CD4-positive, alpha-beta T cell (primary cell): Measurements from ENCODE around the gene NME7. TPM values are rescaled to one million over a fixed set of nuclear protein-coding genes. Genes with fewer than 3 reads are reported as not detected.
"Not testable (repeated sequence)": the region's sequence is repeated elsewhere in the genome, so short reads cannot be mapped to it uniquely, and the experiment has no call there.

Source experiments
- ATAC-seq: fragments of 200-7000 bp; cut with Tn5 transposase; one replicate; pipeline ENCODE4 v1.10.0; 2022; ENCODE audit warnings: mild to moderate bottlenecking; ENCODE audit not compliant: poor library complexity
- CTCF ChIA-PET: fragments of 350-600 bp; sonication (Branson Sonifier 250); formaldehyde crosslinking; loops from one replicate; lab custom pipeline; 2021; ENCODE audit warnings: antibody characterized with exemption, inconsistent platforms; lab: Charles Lee
- POLR2A ChIA-PET: fragments of 350-600 bp; sonication (Branson Sonifier 250); formaldehyde crosslinking; loops from one replicate; lab custom pipeline; 2021; ENCODE audit warnings: antibody characterized with exemption, inconsistent platforms; lab: Charles Lee
- DNase-seq, 14 experiments: peaks; one replicate each; pipeline ENCODE4 v3.0.0-alpha.2; 2013 to 2020; ENCODE audit warnings: mixed read lengths in 2 of 14
- H3K27ac ChIP-seq, 2 donors: one replicate each; pipeline versions ENCODE4 v1.5.1 to v1.7.0; 2013; ENCODE audit warnings: low read length in 2 of 2, low read depth in 1 of 2, mild to moderate bottlenecking in 1 of 2
- H3K27me3 ChIP-seq, 2 experiments: 1 replicate in 1 of 2; 2 replicates in 1 of 2; pipeline versions ENCODE4 v1.6.1 to v1.7.0; 2013; ENCODE audit warnings: low read length in 2 of 2, control low read depth in 1 of 2, mild to moderate bottlenecking in 1 of 2, moderate library complexity in 1 of 2; ENCODE audit not compliant: insufficient read depth in 2 of 2, control insufficient read depth in 1 of 2
- H3K36me3 ChIP-seq: one replicate; pipeline ENCODE4 v1.6.1; 2013; ENCODE audit warnings: low read length, control low read depth; ENCODE audit not compliant: insufficient read depth
- H3K4me1 ChIP-seq: one replicate; pipeline ENCODE4 v1.6.1; 2013; ENCODE audit warnings: low read length, control low read depth; ENCODE audit not compliant: insufficient read depth
- H3K4me3 ChIP-seq: one replicate; pipeline ENCODE4 v1.5.1; 2013; ENCODE audit warnings: mild to moderate bottlenecking, low read length, moderate library complexity
- H3K9me3 ChIP-seq, 2 experiments: 1 replicate in 1 of 2; 2 replicates in 1 of 2; pipeline versions ENCODE4 v1.6.1 to v1.7.0; 2013; ENCODE audit warnings: low read length in 2 of 2, mild to moderate bottlenecking in 2 of 2, control low read depth in 1 of 2, moderate library complexity in 1 of 2; ENCODE audit not compliant: control insufficient read depth in 1 of 2, insufficient read depth in 1 of 2
- H3K27ac Mint-ChIP-seq: one replicate; pipeline ENCODE4 v1.8.0; 2020; ENCODE audit warnings: mixed read lengths
- H3K27me3 Mint-ChIP-seq: one replicate; pipeline ENCODE4 v1.8.0; 2021; ENCODE audit warnings: mixed read lengths
- H3K36me3 Mint-ChIP-seq: one replicate; pipeline ENCODE4 v1.8.0; 2021; ENCODE audit warnings: low read depth, mixed read lengths
- H3K4me1 Mint-ChIP-seq: one replicate; pipeline ENCODE4 v1.8.0; 2021; ENCODE audit warnings: low read depth, mixed read lengths
- H3K4me3 Mint-ChIP-seq: one replicate; pipeline ENCODE4 v1.8.0; 2020; ENCODE audit warnings: mild to moderate bottlenecking, mixed read lengths
- H3K9me3 Mint-ChIP-seq: one replicate; pipeline ENCODE4 v1.8.0; 2020; ENCODE audit warnings: mixed read lengths
- intact Hi-C, 2 experiments: fragments of 100-400 bp; cut with DNase I in 1 of 2; cut with micrococcal nuclease in 1 of 2; formaldehyde crosslinking; loops; one replicate each; pipeline versions ENCODE4 v1.15.1 to v1.9.0; 2023 to 2025; cut with DNase I, micrococcal nuclease
- total RNA-seq, 174 experiments: library from RNA in 2 of 174; stranded (reverse) in 2 of 174; gene quantifications; one replicate each; pipeline ENCODE4 v1.2.3 and lab custom pipeline; 2021 to 2026
- TF ChIP-seq, protein P1 (sequence below): fragments of 200-600 bp; IDR thresholded peaks from one replicate; pipeline ENCODE4 v1.8.0; 2022; ENCODE audit warnings: antibody characterized with exemption, mild to moderate bottlenecking

Gene NME7
- total RNA-seq, 2 experiments from 2014 or later, result 7.2 to 8.3 TPM

GRCh38 chr1:169128562-169128961, 239.0 kb downstream of the NME7 start:
- Mint-ChIP-seq H3K36me3 (no peaks in the 10 kb centered on the region), H3K4me3 (no peak overlapping the region), H3K4me1 (no peaks in the 10 kb centered on the region), H3K9me3 (no peaks in the 10 kb centered on the region), H3K27ac (no peak overlapping the region), H3K27me3 (no peaks in the 10 kb centered on the region)
- Histone ChIP-seq H3K27me3 (no peaks in the 10 kb centered on the region), H3K36me3 (no peaks in the 10 kb centered on the region), H3K4me3 (no peak overlapping the region), H3K27ac (no peak overlapping the region), H3K4me1 (no peaks in the 10 kb centered on the region), H3K9me3 (no peaks in the 10 kb centered on the region)
- intact Hi-C loops, result no loop called here
- ATAC-seq (no peak), DNase-seq (no peak)
- POLR2A ChIA-PET, result no interaction called here
- TF ChIP-seq, protein P1, sequence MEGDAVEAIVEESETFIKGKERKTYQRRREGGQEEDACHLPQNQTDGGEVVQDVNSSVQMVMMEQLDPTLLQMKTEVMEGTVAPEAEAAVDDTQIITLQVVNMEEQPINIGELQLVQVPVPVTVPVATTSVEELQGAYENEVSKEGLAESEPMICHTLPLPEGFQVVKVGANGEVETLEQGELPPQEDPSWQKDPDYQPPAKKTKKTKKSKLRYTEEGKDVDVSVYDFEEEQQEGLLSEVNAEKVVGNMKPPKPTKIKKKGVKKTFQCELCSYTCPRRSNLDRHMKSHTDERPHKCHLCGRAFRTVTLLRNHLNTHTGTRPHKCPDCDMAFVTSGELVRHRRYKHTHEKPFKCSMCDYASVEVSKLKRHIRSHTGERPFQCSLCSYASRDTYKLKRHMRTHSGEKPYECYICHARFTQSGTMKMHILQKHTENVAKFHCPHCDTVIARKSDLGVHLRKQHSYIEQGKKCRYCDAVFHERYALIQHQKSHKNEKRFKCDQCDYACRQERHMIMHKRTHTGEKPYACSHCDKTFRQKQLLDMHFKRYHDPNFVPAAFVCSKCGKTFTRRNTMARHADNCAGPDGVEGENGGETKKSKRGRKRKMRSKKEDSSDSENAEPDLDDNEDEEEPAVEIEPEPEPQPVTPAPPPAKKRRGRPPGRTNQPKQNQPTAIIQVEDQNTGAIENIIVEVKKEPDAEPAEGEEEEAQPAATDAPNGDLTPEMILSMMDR, result no peak
- CTCF ChIA-PET, result no interaction called here

GRCh38 chr1:169127305-169127704, 240.3 kb downstream of the NME7 start:
- Histone ChIP-seq H3K36me3 (no peaks in the 10 kb centered on the region), H3K27me3 (no peaks in the 10 kb centered on the region), H3K4me1 (no peaks in the 10 kb centered on the region), H3K9me3 (no peaks in the 10 kb centered on the region), H3K27ac (no peak overlapping the region), H3K4me3 (no peak overlapping the region)
- Mint-ChIP-seq H3K27me3 (no peaks in the 10 kb centered on the region), H3K36me3 (no peaks in the 10 kb centered on the region), H3K4me3 (no peak overlapping the region), H3K4me1 (no peaks in the 10 kb centered on the region), H3K9me3 (no peaks in the 10 kb centered on the region), H3K27ac (no peak overlapping the region)
- DNase-seq (no peak), ATAC-seq (no peak)
- ChIA-PET CTCF (no interaction called here), POLR2A (no interaction called here)
- TF ChIP-seq, protein P1, result no peak
- intact Hi-C loops, result no loop called here

GRCh38 chr1:169126335-169126734, 241.3 kb downstream of the NME7 start:
- H3K9me3 Mint-ChIP-seq, result no peaks in the 10 kb centered on the region
- H3K36me3 Mint-ChIP-seq, result no peaks in the 10 kb centered on the region
- no peaks in the 10 kb centered on the region for H3K4me1 Mint-ChIP-seq
- ATAC-seq, result no peak
- Histone ChIP-seq H3K27ac (no peak overlapping the region), H3K4me3 (no peak overlapping the region), H3K9me3 (no peaks in the 10 kb centered on the region), H3K4me1 (no peaks in the 10 kb centered on the region), H3K27me3 (no peaks in the 10 kb centered on the region), H3K36me3 (no peaks in the 10 kb centered on the region)
- intact Hi-C loops, result no loop called here
- POLR2A ChIA-PET, result no interaction called here
- no peaks in the 10 kb centered on the region for H3K27me3 Mint-ChIP-seq
- CTCF ChIA-PET, result no interaction called here
- TF ChIP-seq, protein P1, result no peak
- H3K27ac Mint-ChIP-seq, result no peak overlapping the region
- DNase-seq, result no peak
- no peak overlapping the region for H3K4me3 Mint-ChIP-seq

DNA sequence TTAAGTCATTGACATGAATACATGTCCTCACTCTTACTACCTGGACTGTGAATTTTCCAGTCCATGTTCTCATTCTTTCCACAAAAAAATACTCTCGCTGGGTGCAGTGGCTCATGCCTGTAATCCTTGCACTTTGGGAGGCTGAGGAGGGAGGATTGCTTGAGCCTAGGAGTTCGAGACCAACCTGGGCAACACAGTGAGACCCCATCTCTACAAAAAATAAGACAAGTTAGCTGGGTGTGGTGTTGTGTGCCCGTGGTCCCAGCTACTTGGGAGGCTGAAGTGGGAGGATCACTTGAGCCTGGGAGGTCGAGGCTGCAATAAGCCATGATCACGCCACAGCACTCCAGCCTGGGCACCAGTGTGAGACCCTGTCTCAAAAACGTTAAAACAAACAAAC, 242.0 kb downstream of the NME7 start:
- H3K4me1 ChIP-seq, H3K9me3 Mint-ChIP-seq, H3K27ac ChIP-seq, H3K27ac Mint-ChIP-seq, ATAC-seq, H3K27me3 Mint-ChIP-seq, H3K4me1 Mint-ChIP-seq, H3K9me3 ChIP-seq, CTCF ChIA-PET, H3K4me3 ChIP-seq, POLR2A ChIA-PET, DNase-seq, intact Hi-C loops, H3K27me3 ChIP-seq, H3K4me3 Mint-ChIP-seq, H3K36me3 ChIP-seq, H3K36me3 Mint-ChIP-seq: not testable (repeated sequence)
